ENCODE measurements around the gene METTL1. TPM values are rescaled to one million over a fixed set of nuclear protein-coding genes. Genes with fewer than 3 reads are reported as not detected.
A peak's percentile ranks its signal among the peaks of the same experiment; 100 is the strongest.

METTL1 gene
- total and polyA plus RNA-seq, 9 of the 15 experiments (the other 6 are each of a cell fraction or from before 2014, with no cell fraction given): 12.6 to 65.9 (median 39.2) TPM

DNA sequence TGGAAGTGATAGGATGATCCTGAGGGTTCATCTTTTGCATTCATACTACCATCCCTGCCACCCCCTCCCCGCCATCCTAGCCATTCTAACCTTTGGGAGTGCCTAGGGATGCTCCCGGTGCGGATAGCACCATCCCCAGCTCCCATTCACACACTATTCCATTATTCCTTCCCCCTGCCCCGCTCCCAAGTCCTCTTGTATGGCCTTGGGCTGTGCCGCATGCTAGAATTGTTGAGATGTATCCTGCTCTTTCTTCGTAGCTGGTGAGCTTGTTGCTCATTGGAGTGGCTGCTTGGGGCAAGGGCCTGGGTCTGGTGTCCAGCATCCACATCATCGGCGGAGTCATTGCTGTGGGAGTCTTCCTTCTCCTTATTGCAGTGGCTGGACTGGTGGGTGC, 26.4 kb downstream of the METTL1 start (continued):
- TF ChIP-seq, protein P1, sequence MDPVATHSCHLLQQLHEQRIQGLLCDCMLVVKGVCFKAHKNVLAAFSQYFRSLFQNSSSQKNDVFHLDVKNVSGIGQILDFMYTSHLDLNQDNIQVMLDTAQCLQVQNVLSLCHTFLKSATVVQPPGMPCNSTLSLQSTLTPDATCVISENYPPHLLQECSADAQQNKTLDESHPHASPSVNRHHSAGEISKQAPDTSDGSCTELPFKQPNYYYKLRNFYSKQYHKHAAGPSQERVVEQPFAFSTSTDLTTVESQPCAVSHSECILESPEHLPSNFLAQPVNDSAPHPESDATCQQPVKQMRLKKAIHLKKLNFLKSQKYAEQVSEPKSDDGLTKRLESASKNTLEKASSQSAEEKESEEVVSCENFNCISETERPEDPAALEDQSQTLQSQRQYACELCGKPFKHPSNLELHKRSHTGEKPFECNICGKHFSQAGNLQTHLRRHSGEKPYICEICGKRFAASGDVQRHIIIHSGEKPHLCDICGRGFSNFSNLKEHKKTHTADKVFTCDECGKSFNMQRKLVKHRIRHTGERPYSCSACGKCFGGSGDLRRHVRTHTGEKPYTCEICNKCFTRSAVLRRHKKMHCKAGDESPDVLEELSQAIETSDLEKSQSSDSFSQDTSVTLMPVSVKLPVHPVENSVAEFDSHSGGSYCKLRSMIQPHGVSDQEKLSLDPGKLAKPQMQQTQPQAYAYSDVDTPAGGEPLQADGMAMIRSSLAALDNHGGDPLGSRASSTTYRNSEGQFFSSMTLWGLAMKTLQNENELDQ (CRISPR knock-in tag; IDR thresholded peaks at IDR 0.05; ENCODE audit: borderline replicate concordance): 0 out of 2 replicates have a peak, but pooled peaks have one; percentile 43
- TF ChIP-seq CREM (IDR thresholded peaks at IDR 0.05; ENCODE audit: low read depth) (0 out of 2 replicates have a peak, but pooled peaks have one; percentile 3), ZNF785 (CRISPR knock-in tag; IDR thresholded peaks at IDR 0.05) (no peak), RBFOX2 (IDR thresholded peaks at IDR 0.05; ENCODE audit: low read depth, low read length) (0 out of 2 replicates have a peak, but pooled peaks have one; percentile 17), MAZ (CRISPR knock-in tag; conservative IDR thresholded peaks at IDR 0.05 in 1 of 2, IDR thresholded peaks at IDR 0.05 in 1 of 2) (peak in 1 of 2 experiments; percentile 42; a peak in 2 of 4 replicates), ZNF436 (CRISPR knock-in tag; IDR thresholded peaks at IDR 0.05) (peak; percentile 3; the same call in 1 of the 2 replicates), PTBP1 (IDR thresholded peaks at IDR 0.05; ENCODE audit: low read depth, low read length) (0 out of 2 replicates have a peak, but pooled peaks have one; percentile 10), TEAD1 (CRISPR knock-in tag; IDR thresholded peaks at IDR 0.05) (no peak; a peak in 1 of 4 replicates), SMAD4 (CRISPR knock-in tag; conservative IDR thresholded peaks at IDR 0.05) (0 out of 2 replicates have a peak, but pooled peaks have one; percentile 10), TEAD4 (IDR thresholded peaks at IDR 0.05; ENCODE audit: low read length) (peak; percentile 9; the same call in 1 of the 2 replicates), TEAD4 (CRISPR knock-in tag; IDR thresholded peaks at IDR 0.05; ENCODE audit: borderline replicate concordance) (no peak), POLR2A (conservative IDR thresholded peaks at IDR 0.05) (peak; percentile 76), MYBL2 (IDR thresholded peaks at IDR 0.05; ENCODE audit: low read depth) (no peak), MYBL2 (CRISPR knock-in tag; IDR thresholded peaks at IDR 0.05; ENCODE audit: borderline replicate concordance) (no peak), GABPA (tag; conservative IDR thresholded peaks at IDR 0.05; ENCODE audit: low read depth) (peak; percentile 59), POLR2AphosphoS5 (IDR thresholded peaks at IDR 0.05; ENCODE audit: control insufficient read depth, insufficient read depth, low read depth, low read length) (0 out of 2 replicates have a peak, but pooled peaks have one; percentile 5)
- TF ChIP-seq, protein P2, sequence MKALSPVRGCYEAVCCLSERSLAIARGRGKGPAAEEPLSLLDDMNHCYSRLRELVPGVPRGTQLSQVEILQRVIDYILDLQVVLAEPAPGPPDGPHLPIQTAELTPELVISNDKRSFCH (CRISPR knock-in tag; IDR thresholded peaks at IDR 0.05): no peak
- TF ChIP-seq, protein P2 (tag; IDR thresholded peaks at IDR 0.05): no peak
- TF ChIP-seq, protein P3, sequence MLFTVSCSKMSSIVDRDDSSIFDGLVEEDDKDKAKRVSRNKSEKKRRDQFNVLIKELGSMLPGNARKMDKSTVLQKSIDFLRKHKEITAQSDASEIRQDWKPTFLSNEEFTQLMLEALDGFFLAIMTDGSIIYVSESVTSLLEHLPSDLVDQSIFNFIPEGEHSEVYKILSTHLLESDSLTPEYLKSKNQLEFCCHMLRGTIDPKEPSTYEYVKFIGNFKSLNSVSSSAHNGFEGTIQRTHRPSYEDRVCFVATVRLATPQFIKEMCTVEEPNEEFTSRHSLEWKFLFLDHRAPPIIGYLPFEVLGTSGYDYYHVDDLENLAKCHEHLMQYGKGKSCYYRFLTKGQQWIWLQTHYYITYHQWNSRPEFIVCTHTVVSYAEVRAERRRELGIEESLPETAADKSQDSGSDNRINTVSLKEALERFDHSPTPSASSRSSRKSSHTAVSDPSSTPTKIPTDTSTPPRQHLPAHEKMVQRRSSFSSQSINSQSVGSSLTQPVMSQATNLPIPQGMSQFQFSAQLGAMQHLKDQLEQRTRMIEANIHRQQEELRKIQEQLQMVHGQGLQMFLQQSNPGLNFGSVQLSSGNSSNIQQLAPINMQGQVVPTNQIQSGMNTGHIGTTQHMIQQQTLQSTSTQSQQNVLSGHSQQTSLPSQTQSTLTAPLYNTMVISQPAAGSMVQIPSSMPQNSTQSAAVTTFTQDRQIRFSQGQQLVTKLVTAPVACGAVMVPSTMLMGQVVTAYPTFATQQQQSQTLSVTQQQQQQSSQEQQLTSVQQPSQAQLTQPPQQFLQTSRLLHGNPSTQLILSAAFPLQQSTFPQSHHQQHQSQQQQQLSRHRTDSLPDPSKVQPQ (CRISPR knock-in tag; IDR thresholded peaks at IDR 0.05; ENCODE audit: borderline replicate concordance): no peak

Measured in K562 (cell line).